Activated gamma-delta T cell (primary cell): ENCODE data around the gene CCDC14.
"Not testable (repeated sequence)": the region's sequence is repeated elsewhere in the genome, so short reads cannot be mapped to it uniquely, and the experiment has no call there.

Source experiments
- DNase-seq: peaks from one replicate; lab custom pipeline; 2025; lab: John Stamatoyannopoulos, UW

The CCDC14 gene

GRCh38 chr3:123967260-123967659 lies 6.2 kb upstream of the CCDC14 start:
- not testable (repeated sequence) for DNase-seq

DNA sequence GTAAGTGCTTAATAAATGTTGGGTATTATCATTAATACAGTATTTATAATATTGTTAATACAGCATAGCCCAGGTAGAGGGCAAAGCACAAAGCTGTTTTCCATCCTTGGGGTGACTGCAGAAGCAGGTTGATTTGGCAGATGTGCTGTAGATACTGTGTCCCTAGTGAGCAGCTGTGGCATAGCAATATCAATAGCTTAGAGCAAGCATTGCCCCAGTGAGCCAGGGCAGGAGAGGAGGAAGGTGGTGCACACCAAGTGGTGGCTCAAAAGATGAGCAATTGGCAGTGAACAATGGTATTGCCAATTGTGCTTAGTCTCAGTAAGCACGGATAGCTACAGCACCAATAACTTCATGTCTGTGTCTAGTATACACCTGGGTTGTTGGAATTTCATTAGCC lies 5.8 kb upstream of the CCDC14 start:
- not testable (repeated sequence) for DNase-seq

DNA sequence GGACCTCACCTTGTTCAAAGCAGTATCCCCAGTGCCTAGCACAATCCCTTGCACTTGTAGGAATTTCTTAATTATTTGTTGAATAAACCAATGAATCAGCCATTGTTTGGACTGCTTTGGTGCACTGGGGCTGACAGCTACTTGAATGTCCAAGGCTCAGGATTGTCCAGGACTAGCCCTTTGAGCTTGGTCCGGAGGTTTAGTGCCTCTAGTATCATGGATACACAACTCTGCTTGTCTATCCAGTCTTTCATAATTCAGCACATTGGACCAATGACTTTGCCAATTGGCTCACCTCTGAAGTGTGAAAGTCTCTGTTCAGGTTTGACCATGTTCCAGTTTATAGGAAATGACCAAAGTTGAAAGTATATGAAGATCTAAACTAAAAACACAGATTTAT lies 3.8 kb upstream of the CCDC14 start:
- not testable (repeated sequence) for DNase-seq

DNA sequence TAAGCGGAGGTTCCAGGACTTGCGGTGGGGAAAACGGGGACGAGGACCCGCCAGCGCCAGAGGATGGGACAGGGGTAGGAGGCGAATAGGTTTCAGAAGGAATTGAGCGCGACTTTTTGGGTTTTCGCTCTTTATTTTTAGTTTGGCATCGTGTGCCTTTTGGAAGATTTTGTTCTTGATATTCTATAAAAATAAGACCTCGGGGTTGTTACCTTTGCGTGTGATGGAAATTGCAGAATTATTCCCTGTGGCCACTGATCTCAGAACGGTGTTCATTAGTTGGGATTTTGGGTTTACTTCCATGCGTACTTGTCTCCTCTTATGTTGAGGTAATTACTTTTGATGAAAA lies 453 bp upstream of the CCDC14 start:
- DNase-seq, result no peak

- DNase-seq, result no peak
Observed at GRCh38 chr3:123953735-123954134, 7.3 kb downstream of the CCDC14 start.

- no peak for DNase-seq
Observed at GRCh38 chr3:123952844-123953520, 8.0 kb downstream of the CCDC14 start.

DNA sequence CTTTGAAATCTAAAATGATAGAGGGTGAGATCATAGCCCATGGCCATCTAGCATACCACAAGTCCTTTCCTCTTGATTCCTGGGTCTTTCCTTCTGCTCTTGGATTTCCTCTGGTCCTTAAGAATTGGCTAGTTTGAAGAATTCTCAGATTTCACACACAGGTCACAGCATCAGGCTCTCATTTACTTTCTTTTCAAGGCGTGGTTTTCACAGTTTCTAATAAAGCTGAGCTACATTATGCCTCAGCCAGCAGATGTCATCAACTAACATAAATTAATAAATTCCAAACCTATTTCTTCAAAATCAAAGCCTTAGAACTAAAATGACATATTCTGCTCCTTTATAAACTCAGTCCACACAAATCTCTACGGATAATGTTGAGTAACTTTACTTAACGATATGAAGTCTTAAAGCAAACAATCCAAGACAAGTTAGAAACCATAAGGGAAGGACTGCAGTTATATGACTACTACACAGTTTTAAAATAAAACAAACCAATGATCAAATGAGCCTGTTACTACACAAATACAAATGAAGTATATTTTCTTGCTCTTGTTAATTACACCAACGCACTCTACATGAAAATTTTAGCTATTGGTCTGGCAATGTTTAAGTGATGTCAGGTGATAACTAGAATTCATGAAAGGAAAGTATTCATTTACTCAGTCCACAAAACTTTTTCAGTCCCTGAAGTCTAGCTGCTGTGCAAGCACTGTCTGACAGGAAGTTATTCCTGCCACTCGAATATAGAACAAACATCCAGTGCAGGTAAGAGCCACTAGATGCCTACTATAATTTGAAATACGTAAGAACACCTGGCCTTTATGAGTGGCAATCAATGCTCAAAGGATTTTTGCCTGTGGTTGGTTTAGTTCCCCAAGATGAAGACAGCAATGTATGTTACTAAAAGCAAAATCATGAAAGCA lies 9.2 kb downstream of the CCDC14 start:
- no peak for DNase-seq

DNA sequence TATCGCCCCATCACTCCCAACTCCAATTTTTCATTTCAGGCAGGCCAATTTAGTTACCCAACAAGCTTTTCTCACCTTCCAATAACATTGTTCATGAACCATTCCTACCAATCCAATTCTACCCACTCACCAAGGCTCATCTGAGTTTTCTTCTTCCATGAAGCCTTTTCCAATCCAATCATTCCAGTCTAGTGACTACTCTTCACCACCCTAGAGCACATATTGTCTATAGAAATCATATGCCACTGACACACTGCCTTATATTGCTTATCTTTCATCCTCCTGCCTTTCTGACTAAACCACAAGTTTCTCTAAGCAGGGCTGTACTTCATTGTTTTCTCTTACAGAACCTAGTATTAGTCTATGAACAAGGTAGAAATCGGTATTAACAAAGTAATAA lies 11.4 kb downstream of the CCDC14 start:
- DNase-seq, result no peak

- no peak for DNase-seq
Observed at GRCh38 chr3:123948449-123948848, 12.6 kb downstream of the CCDC14 start.

DNA sequence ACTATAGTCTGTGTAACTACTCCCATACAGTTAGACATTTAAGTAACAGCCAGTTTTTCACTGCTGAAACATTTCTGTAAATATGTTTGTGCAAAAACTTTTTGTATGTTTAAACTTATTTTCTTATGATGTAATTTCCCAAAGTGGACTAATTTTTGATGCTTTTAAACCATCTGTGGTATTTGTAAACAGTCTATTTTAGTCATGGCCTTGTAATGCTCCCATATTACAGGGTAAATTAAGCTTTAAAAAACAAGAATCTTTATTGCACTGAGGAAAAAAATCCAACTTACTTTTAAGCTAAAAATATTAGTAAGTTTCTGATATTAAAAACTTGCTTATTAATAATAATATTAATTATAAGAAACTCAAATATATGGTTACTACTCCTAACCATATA lies 13.5 kb downstream of the CCDC14 start:
- DNase-seq, result no peak

GRCh38 chr3:123941542-123941941 lies 19.5 kb downstream of the CCDC14 start:
- DNase-seq, result no peak

DNA sequence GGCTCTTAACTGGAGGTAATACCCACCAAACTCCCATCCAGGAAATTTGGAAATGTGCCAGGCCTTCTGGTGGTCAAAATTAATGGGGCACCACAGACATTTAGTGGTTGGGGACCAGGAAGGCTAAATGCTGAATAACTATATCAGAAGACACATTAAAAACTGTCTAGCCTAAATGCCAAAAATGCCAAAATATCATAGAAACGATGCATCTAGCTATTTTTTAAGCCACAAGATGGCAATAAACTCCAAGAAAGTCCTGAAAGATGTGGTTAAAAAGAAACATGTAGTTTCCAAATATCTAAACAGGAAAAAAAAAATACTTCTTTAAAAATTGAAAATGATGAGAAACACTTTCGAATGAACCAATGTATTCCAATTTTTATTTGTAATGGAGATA lies 19.9 kb downstream of the CCDC14 start:
- DNase-seq, result no peak

DNA sequence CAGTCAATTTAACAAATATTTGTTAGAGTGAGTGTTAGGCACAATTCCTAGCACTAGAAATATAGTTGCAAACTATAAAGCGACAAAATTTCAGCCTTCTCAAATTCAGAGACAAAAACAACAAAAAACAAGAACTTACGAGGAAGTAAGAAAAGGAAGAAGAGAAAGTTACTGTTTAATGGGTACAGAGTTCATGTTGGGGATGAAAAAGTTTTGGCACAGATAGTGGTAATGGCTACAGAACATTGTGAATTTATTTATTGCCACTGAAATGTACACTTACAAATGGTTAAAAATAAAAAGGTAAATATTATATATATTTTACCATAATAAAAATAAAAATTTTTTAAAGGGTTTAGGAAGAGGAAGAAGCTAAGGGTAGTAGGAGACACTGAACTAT lies 21.3 kb downstream of the CCDC14 start:
- DNase-seq, result no peak

DNA sequence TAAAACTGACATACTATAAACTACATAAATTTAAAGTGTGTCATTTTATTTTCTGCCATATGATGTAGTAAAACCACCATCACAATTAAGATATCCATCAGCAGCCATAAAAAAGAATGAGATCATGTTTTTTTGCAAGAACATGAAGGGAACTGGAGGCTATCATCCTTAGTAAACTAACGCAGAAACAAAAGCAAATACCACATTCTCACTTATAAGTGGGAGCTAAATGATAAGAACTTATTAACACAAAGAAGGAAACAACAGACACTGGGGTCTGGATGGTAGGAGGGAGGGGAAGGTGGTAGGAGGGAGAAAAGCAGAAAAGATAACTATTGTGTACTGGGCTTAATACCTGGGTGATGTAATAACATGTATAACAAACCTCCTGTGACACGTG lies 24.6 kb downstream of the CCDC14 start:
- DNase-seq, result no peak

DNA sequence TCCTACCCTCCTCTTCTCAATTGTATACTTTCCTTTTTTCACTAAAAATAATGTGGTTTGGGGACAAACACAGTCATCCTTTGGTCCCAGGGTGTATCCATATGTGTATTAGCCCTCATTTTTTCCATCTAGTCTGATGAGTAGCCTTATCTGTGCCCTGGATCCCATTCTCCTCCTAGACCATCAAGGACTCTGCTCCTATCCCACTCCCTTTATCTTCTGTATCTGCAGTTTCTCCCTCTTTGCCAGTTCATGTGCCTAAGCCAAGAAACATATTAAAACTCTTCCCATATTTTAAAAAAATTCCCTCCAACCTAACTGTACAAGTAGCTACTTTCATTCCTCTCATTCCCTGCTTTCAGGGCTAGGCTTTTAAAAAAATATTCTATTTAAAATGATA lies 25.2 kb downstream of the CCDC14 start:
- DNase-seq, result no peak

GRCh38 chr3:123934250-123934649 lies 26.8 kb downstream of the CCDC14 start:
- DNase-seq, result no peak

- no peak for DNase-seq
Observed at GRCh38 chr3:123930445-123930844, 30.6 kb downstream of the CCDC14 start.

- no peak for DNase-seq
Observed at GRCh38 chr3:123929325-123929724, 31.7 kb downstream of the CCDC14 start.

DNA sequence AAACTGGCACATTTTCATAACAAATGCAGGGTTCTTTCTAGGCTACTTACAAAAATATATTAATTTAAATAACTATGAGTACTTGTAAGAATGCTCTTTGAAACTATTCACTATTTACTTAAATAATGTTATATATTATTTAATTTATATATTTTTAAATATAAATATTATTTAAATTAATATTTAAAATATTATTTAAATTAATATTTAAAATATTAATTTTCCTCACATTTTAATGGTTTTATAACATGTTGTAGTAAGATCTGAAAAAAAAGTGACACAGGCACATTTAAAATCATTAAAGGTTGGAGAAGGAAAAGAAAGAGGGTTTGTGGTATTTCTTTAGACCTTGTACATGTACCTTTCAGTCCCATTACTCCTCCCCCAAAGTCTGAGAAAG lies 34.6 kb downstream of the CCDC14 start:
- DNase-seq, result no peak

GRCh38 chr3:123920868-123921267 lies 40.2 kb downstream of the CCDC14 start:
- DNase-seq, result no peak

- no peak for DNase-seq
Observed at GRCh38 chr3:123920383-123920782, 40.6 kb downstream of the CCDC14 start.

- no peak for DNase-seq
Observed at GRCh38 chr3:123919353-123919752, 41.7 kb downstream of the CCDC14 start.

DNA sequence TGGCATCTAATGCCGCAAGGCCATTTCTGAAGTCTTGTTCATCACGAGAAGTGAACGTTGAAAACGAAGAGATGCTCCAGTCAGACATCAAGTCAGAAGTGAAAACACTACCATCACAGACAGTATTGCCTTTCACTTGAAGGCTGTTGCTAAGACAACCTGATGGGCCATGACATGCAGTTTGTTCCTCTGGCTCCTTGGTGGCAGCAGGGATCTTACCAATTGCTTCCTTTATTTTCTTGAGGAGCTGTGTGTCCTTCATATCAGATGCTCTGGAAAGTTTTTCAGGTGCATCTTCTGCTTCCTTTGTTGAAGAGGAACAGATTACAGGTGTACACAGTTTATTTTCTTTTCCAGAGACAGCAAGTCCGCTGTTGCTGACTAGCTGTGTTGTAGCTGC lies 46.2 kb downstream of the CCDC14 start:
- no peak for DNase-seq
